NCI-H1048 (cell line): ENCODE measurements around the gene MYO3B.
"Not testable (repeated sequence)": the region's sequence is repeated elsewhere in the genome, so short reads cannot be mapped to it uniquely, and the experiment has no call there.

ENCODE experiments used
- DNase-seq: peaks from one replicate; lab custom pipeline; 2025; lab: John Stamatoyannopoulos, UW

MYO3B gene

DNA sequence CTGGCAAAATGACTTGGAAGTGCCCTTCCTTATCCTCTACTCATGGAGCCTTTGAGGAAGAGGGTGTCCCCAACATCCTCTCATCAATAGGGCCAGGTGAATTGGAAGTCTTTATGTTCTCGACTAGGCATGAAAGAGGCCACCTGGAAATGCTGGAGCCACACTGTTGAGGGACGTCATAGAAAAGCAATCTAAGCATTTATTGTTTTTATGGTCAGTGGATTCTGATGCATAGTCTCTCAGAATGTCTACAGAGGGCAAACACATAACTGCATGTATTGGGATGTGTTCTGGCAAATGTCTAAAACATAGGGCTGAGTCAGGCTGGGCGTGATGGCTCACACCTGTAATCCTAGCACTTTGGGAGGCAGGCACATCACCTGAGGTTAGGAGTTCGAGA, 290.6 kb downstream of the MYO3B start:
- DNase-seq: no peak

DNA sequence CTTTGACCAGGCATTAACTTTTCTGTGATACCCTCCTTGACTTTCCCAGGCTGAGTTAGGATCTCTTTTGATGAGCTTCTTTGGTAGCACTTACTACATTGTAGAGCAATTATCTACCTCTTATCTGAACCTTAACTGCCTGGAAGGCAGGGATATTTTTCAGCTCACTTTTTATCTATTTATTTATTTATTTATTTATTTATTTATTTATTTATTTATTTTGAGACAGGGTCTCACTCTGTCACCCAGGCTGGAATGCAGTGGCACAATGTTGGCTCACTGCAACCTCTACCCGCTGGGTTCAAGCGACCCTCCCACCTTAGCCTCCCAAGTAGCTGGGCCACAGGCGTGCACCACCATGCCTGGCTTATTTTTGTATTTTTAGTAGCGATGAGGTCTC, 294.6 kb downstream of the MYO3B start:
- not testable (repeated sequence) for DNase-seq

DNA sequence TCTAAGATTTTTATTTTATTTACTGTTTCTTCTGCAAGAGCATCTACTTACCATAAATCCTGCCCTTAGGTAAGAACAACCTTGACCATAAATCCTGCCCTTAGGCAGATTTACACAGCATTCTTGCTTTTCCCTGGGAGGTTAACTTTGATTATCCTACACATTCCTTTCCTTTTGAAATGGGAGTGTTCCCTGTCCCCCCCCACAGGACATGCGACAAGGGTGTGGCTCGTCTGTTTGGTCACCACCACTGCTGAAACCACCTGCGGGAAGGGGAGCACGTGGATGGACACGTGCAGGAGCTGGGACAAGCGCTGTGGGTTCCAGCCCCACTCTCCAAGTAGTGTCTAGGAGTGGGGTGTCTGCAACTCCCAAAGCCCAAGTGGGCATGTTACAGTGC, 297.9 kb downstream of the MYO3B start:
- no peak for DNase-seq

GRCh38 chr2:170477630-170478029, 299.7 kb downstream of the MYO3B start:
- DNase-seq: no peak

GRCh38 chr2:170481201-170481600, 303.3 kb downstream of the MYO3B start:
- DNase-seq: no peak

DNA sequence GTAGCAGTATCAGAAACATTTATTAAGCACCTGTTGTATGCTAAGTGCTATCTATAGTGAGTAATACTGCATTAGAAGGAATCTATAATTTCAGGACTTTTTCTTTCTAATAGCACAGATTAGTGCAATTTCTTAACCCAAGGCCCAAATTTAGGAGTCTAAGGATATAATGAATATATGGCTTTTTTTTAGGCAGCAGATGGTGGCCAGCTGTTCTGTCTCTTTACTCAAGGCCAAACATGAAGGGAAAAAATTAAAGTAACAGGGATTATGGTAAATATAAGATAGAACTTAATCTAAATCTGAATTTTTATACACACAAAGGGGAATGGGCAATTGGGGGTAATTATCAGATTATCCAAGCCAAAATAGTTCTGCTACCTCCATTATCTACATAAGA, 306.6 kb downstream of the MYO3B start:
- no peak for DNase-seq

- no peak for DNase-seq
Observed at GRCh38 chr2:170485254-170486026, 307.5 kb downstream of the MYO3B start.

DNA sequence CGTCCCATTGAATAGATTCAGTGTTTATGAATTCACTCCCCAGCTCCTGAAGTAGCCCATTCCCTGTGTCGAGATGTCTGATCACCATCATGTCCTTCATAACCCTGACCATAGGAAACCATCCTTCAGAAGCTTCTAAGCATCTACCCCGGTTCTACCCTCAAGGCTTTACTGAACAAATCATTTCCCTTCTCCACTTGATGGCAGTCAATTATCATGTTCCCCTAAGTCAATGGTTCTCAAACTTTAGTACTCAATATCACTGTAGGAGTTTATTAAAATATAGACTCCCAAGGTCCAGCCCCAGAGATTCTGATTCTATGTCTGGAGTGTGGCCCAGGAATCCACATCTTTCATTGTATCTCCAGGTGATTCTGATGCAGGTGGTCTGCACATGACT, 308.8 kb downstream of the MYO3B start:
- no peak for DNase-seq

- DNase-seq: no peak
Observed at GRCh38 chr2:170488807-170489206, 310.9 kb downstream of the MYO3B start.

DNA sequence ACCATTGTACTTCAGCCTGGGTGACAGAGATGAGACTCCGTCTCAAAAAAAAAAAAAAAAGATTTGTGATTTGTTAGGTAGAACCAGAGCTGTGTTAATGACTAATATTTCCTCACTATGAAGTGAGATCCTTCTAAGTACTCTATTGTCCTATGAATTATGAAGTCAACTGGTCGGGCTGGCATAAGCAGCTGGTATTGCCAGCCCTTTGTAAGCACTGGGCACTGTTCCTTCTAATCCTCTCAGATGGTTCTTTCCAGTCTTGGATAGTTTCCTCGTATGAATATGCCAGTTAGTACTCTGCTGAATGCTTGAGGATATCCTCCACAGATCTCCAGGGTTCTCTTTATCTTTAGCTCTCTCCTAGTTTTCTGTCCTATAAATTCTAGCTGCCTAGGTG, 314.1 kb downstream of the MYO3B start:
- no peak for DNase-seq

DNA sequence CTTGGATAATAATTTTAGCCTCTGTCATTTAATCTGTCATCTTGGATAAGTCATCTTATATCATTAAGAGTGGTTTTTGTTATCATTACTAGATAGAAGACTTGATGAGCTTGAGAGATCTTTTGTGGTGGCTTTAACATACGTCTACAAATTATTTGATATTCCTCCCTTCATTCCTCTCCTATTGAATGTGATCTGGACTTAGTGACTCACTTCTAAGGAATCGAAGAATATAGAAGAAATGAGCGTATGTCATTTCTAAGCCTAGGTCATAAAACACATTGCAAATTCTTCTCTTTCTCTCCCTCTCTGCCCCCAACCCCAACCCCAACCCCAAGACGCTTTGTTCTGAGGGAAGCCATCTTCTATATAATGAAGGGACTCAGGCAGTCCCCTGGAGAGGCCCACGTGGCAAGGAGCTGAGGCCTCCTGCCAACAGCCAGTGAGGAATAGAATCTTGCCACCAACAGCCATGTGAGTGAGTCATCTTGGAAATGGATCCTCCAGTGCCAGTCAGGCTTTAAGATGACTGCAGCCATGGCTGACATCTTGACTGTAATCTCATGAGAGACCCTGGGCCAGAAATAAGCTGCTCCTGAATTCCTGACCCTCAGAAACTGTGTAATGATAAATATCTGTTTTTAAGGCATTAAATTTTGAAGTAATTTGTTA, 315.6 kb downstream of the MYO3B start:
- DNase-seq: no peak

DNA sequence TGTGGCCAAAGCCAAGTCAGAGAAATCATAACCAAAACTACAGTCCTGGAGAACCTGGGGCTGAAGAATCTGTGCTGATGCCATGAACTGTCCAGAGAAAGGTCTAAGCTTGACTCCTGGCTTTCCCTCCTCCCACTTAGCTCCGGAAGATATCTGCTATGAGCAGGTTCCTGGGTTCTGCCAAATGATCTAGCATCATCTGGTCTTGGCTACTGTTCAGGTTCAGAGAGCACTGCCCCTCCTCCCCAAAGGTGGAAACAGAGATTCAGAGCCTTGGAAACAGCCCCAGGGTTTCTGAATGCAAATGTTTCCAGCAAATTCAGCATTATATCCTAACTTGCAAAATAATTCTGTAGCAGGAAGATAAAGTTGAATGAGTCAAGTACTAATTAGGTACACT, 317.9 kb downstream of the MYO3B start:
- no peak for DNase-seq

DNA sequence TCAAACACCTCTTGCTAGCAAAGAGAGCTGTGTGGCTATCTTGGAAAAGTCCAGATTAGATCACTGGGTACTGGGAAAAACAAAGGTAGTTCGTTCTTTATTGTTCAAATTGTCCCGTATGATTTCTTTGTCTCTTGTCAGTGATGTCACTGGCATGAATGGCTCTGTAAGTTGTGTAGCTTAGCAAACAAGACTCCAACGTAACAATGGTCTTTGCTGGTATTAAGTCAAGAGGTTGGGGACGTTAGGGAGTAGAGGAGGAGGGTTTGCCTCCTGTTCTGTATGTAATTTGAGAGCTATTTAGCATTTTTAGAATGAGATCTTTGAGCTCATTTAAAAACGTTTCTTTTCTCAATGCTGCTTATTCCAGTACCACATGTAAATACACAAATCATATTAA, 320.7 kb downstream of the MYO3B start:
- DNase-seq: no peak

GRCh38 chr2:170500104-170500503, 322.2 kb downstream of the MYO3B start:
- no peak for DNase-seq

DNA sequence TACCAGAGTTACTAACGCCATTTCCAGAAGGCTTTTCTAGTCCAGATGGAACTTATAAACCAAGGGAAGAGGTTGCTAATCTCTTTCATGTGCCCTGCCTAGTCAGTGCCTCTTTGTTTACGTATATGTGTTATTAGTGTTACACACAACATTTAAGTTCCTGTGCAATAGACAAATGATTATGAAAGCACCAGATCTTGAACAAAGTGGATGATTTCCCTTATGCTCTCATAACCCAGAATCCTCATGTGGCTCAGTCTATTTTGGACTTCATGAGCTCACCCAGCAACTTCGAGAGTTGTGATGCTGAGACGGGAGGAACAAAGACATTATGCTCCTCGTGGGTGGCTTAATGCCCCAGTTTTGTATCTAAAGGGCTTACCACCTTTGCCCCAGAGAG, 322.8 kb downstream of the MYO3B start:
- DNase-seq: no peak

- DNase-seq: no peak
Observed at GRCh38 chr2:170501421-170502043, 323.6 kb downstream of the MYO3B start.

GRCh38 chr2:170502361-170503130, 324.6 kb downstream of the MYO3B start:
- no peak for DNase-seq

GRCh38 chr2:170503563-170503962, 325.6 kb downstream of the MYO3B start:
- DNase-seq: no peak

GRCh38 chr2:170503971-170504809, 326.2 kb downstream of the MYO3B start:
- no peak for DNase-seq

DNA sequence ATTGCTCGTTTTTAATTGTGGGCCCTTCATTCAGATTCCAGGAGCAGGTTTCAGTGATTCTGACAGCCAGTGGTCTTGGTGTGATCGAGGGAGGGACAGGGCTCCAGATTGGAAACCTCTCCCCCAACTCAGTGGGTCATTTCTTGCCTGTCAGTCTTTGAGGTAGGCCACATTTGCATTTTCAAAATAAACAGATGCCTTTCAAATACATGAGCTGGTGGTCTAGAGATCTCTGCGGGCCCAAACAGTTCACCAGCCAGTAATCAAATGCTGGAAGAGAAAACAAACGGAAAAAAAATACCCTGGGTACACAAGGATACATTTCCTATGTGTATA, 326.8 kb downstream of the MYO3B start:
- DNase-seq: no peak

- DNase-seq: no peak
Observed at GRCh38 chr2:170505631-170506275, 327.8 kb downstream of the MYO3B start.
